CD14-positive monocyte (primary cell): ENCODE data around the gene MBNL2. TPM values are rescaled to one million over a fixed set of nuclear protein-coding genes. Genes with fewer than 3 reads are reported as not detected.

Experiments used
- DNase-seq, 3 donors: peaks; one replicate each; pipeline ENCODE4 v3.0.0-alpha.2; 2011 to 2022
- H2AFZ ChIP-seq: 2 replicates; pipeline ENCODE4 v1.6.0; 2012; ENCODE audit warnings: mild to moderate bottlenecking, low read depth, low read length, inconsistent platforms; ENCODE audit not compliant: insufficient read depth, poor library complexity, severe bottlenecking
- H3K27ac ChIP-seq, 2 donors: 1 replicate in 1 of 2; 2 replicates in 1 of 2; pipeline ENCODE4 v1.5.1; 2012 to 2013; ENCODE audit warnings: low read length in 2 of 2, control low read depth in 1 of 2, inconsistent platforms in 1 of 2, low read depth in 1 of 2, mild to moderate bottlenecking in 1 of 2
- H3K27me3 ChIP-seq, 2 donors: one replicate each; pipeline versions ENCODE4 v1.6.0 to v1.6.1; 2011 to 2013; ENCODE audit warnings: low read length in 2 of 2; ENCODE audit not compliant: control insufficient read depth in 2 of 2, insufficient read depth in 2 of 2
- H3K36me3 ChIP-seq, 2 donors: replicated peaks in 1 of 2; 1 replicate in 1 of 2; 2 replicates in 1 of 2; pipeline versions ENCODE4 v1.5.1 to v1.6.1; 2012 to 2013; ENCODE audit warnings: low read length in 2 of 2, control low read depth in 1 of 2, inconsistent platforms in 1 of 2, mild to moderate bottlenecking in 1 of 2; ENCODE audit not compliant: insufficient read depth in 2 of 2, control insufficient read depth in 1 of 2
- H3K4me1 ChIP-seq, 2 donors: 1 replicate in 1 of 2; 2 replicates in 1 of 2; pipeline versions ENCODE4 v1.5.1 to v1.6.1; 2012 to 2013; ENCODE audit warnings: low read length in 2 of 2, control low read depth in 1 of 2, inconsistent platforms in 1 of 2, mild to moderate bottlenecking in 1 of 2, moderate library complexity in 1 of 2; ENCODE audit not compliant: insufficient read depth in 2 of 2, control insufficient read depth in 1 of 2
- H3K4me2 ChIP-seq: replicated peaks from 2 replicates; pipeline ENCODE3; 2012; ENCODE audit warnings: low read length, moderate library complexity, mild to moderate bottlenecking; ENCODE audit not compliant: poor library complexity, severe bottlenecking; ENCODE audit errors: extremely low read depth
- H3K4me3 ChIP-seq, 3 experiments: fragments of 200-600 bp in 1 of 3; sonication (generic) in 1 of 3; replicated peaks in 1 of 3; 1 replicate in 2 of 3; 2 replicates in 1 of 3; pipeline ENCODE4 v1.5.1; 2011 to 2013; ENCODE audit warnings: low read length in 3 of 3, mild to moderate bottlenecking in 3 of 3, control low read depth in 2 of 3, low read depth in 2 of 3, inconsistent platforms in 1 of 3, moderate library complexity in 1 of 3
- H3K79me2 ChIP-seq: 2 replicates; pipeline ENCODE4 v1.6.0; 2012; ENCODE audit warnings: mild to moderate bottlenecking, control low read depth, inconsistent platforms, low read length, moderate library complexity; ENCODE audit not compliant: insufficient read depth
- H3K9ac ChIP-seq: 2 replicates; pipeline ENCODE4 v1.6.0; 2017; ENCODE audit warnings: low read length, mild to moderate bottlenecking; ENCODE audit not compliant: insufficient read depth, poor library complexity, severe bottlenecking
- H3K9me3 ChIP-seq, 2 donors: replicated peaks in 1 of 2; 1 replicate in 1 of 2; 2 replicates in 1 of 2; pipeline versions ENCODE4 v1.5.1 to v1.6.1; 2012 to 2013; ENCODE audit warnings: low read length in 2 of 2, control low read depth in 1 of 2; ENCODE audit not compliant: control insufficient read depth in 1 of 2, insufficient read depth in 1 of 2
- H4K20me1 ChIP-seq: 2 replicates; pipeline ENCODE4 v1.6.0; 2012; ENCODE audit warnings: mild to moderate bottlenecking, low read length, control low read depth, moderate library complexity; ENCODE audit not compliant: insufficient read depth
- H3K27ac Mint-ChIP-seq, 7 donors: one replicate each; pipeline ENCODE4 v1.8.0; 2020; ENCODE audit warnings: mild to moderate bottlenecking in 7 of 7, mixed read lengths in 7 of 7, moderate library complexity in 6 of 7, inconsistent platforms in 2 of 7
- H3K27me3 Mint-ChIP-seq, 3 donors: one replicate each; pipeline ENCODE4 v1.8.0; 2021 to 2022; ENCODE audit warnings: low read depth in 3 of 3, mild to moderate bottlenecking in 3 of 3, mixed read lengths in 3 of 3, moderate library complexity in 3 of 3, inconsistent platforms in 1 of 3
- H3K36me3 Mint-ChIP-seq, 2 donors: one replicate each; pipeline ENCODE4 v1.8.0; 2020; ENCODE audit warnings: mixed read lengths in 2 of 2, inconsistent platforms in 1 of 2, mild to moderate bottlenecking in 1 of 2
- H3K4me1 Mint-ChIP-seq: one replicate; pipeline ENCODE4 v1.8.0; 2020; ENCODE audit warnings: mild to moderate bottlenecking, mixed read lengths
- H3K4me3 Mint-ChIP-seq, 2 donors: one replicate each; pipeline ENCODE4 v1.8.0; 2020; ENCODE audit warnings: mild to moderate bottlenecking in 2 of 2, mixed read lengths in 2 of 2, moderate library complexity in 1 of 2
- H3K9me3 Mint-ChIP-seq, 7 donors: one replicate each; pipeline ENCODE4 v1.8.0; 2020 to 2022; ENCODE audit warnings: mixed read lengths in 7 of 7, mild to moderate bottlenecking in 6 of 7, moderate library complexity in 6 of 7, inconsistent platforms in 2 of 7
- CTCF ChIP-seq: fragments of 200-600 bp; IDR thresholded peaks from one replicate; pipeline ENCODE4 v1.8.0; 2022; ENCODE audit warnings: antibody characterized with exemption, mild to moderate bottlenecking
- WGBS: methylation state at CpG from one replicate; pipeline ENCODE4 v1.1.5; 2013; ENCODE audit warnings: missing lambda C conversion rate; ENCODE audit not compliant: insufficient coverage; 5-methylcytosine and 5-hydroxymethylcytosine counted together
- intact Hi-C, 2 donors: fragments of 100-400 bp; cut with micrococcal nuclease; formaldehyde crosslinking; loops; one replicate each; pipeline versions ENCODE4 v1.15.0 to v1.15.1; 2023
- polyA plus RNA-seq, 3 donors: library from polyadenylated mRNA; depleted of rRNA in 1 of 3; unstranded in 2 of 3; stranded (reverse) in 1 of 3; fragments of 300-500 nt in 2 of 3; fragments of >200 nt in 1 of 3; fragmentation: Illumina TruSeq in 2 of 3; gene quantifications; 1 replicate in 2 of 3; 2 replicates in 1 of 3; pipeline ENCODE4 v1.2.3, GENCODE V29; 2012 to 2021

Gene MBNL2
- polyA plus RNA-seq, 3 donors, result 8.5 to 15.5 (median 13.4) TPM

GRCh38 chr13:97316390-97316789, 94.3 kb downstream of the MBNL2 start:
- Histone ChIP-seq H3K9me3 (no peaks in the 10 kb centered on the region), H4K20me1 (peaks cover 80% of the 10 kb centered on the region), H3K27ac (no peak overlapping the region), H3K36me3 (no peaks in the 10 kb centered on the region), H3K4me1 (no peaks in the 10 kb centered on the region), H3K4me2 (no peak overlapping the region), H3K27me3 (no peaks in the 10 kb centered on the region), H2AFZ (no peak overlapping the region), H3K9ac (no peak overlapping the region), H3K4me3 (no peak overlapping the region), H3K79me2 (peaks cover 5% of the 10 kb centered on the region)
- Mint-ChIP-seq H3K27me3 (no peaks in the 10 kb centered on the region), H3K9me3 (no peaks in the 10 kb centered on the region), H3K4me1 (no peaks in the 10 kb centered on the region), H3K36me3 (peaks cover 8 to 9% of the 10 kb centered on the region in 2 donors), H3K4me3 (no peak overlapping the region), H3K27ac (peak overlapping the region in 2 of 7 donors; percentile 19 to 38)
- no peak for DNase-seq
- intact Hi-C loops, result no loop called here
- no peak for TF ChIP-seq CTCF
- 100% methylated on average over 2 of the region's 2 CpGs for WGBS

GRCh38 chr13:97317933-97318332, 95.8 kb downstream of the MBNL2 start:
- no peak overlapping the region for H3K4me3 Mint-ChIP-seq
- WGBS, result 100% methylated on average over 1 of the region's 1 CpG
- peaks cover 6 to 9% of the 10 kb centered on the region in 2 donors for H3K36me3 Mint-ChIP-seq
- H3K4me1 Mint-ChIP-seq, result no peaks in the 10 kb centered on the region
- Histone ChIP-seq H3K36me3 (no peaks in the 10 kb centered on the region), H3K4me1 (no peaks in the 10 kb centered on the region), H3K4me3 (no peak overlapping the region), H3K9me3 (no peaks in the 10 kb centered on the region), H3K79me2 (peaks cover 5% of the 10 kb centered on the region), H3K27me3 (no peaks in the 10 kb centered on the region), H4K20me1 (peaks cover 80% of the 10 kb centered on the region), H3K27ac (no peak overlapping the region), H3K4me2 (no peak overlapping the region), H2AFZ (no peak overlapping the region), H3K9ac (no peak overlapping the region)
- no peak for DNase-seq
- H3K27ac Mint-ChIP-seq, result no peak overlapping the region
- intact Hi-C loops, result no loop called here
- H3K9me3 Mint-ChIP-seq, result no peaks in the 10 kb centered on the region
- TF ChIP-seq CTCF, result no peak
- no peaks in the 10 kb centered on the region for H3K27me3 Mint-ChIP-seq
